ENCODE measurements around the gene PCNX3.

GRCh38 chr11:65642014-65642671 is 26.6 kb downstream of the PCNX3 start:
- TF ChIP-seq ZNF274 (IDR thresholded peaks at IDR 0.05; ENCODE audit: low read depth, low read length) (no peak), YY1 (IDR thresholded peaks at IDR 0.05; ENCODE audit: insufficient read depth, insufficient read length) (no peak), SUZ12 (IDR thresholded peaks at IDR 0.05; ENCODE audit: extremely low read depth, insufficient read depth, insufficient read length) (no peak)
